ENCODE results near the gene VRTN. TPM values are rescaled to one million over a fixed set of nuclear protein-coding genes. Genes with fewer than 3 reads are reported as not detected.
A peak's percentile ranks its signal among the peaks of the same experiment; 100 is the strongest.

VRTN gene
- total RNA-seq, 2 donors from 2014 or later = 0.30 TPM; not detected in 1

DNA sequence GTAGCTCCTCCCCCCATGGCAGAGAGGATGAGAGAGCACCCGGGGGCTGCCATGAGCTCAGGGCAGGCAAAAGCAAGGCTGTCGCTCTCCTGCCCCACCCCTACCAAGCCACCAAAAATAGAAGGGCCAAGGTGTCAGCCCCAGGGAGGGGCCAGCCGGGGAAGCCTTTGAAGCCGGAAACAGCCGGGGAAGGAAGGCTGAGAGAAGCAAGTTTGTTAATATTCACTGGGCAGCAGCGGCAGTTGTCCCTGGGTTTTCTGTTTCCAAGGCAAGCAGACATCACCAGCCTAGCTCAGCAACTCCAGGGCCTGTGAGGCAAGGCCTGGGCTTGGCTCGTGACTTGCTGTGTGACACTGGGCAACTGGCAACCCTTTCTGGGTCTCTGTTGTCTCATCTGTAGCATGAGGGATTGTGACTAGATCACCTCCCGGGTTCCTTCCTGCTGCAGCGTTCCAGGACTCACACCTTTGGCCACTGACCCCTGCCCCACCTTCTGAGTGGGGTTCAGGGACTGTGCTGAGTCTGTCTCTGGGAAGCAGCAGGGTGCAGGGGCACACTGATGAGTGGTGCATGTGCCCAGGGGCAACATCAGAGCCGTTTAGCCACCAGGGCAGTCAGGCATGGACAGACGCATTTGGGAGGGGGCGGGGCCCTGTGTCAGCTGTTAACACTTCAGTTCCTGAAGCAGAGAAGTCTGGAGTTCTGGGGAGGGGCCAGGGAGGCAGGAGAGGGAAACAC is 53.4 kb downstream of the VRTN start:
- Histone ChIP-seq H3K4me1 (no peaks in the 10 kb centered on the region), H3K4me3 (no peak overlapping the region), H3K36me3 (no peaks in the 10 kb centered on the region), H3K27me3 (no peaks in the 10 kb centered on the region), H3K9me3 (no peaks in the 10 kb centered on the region), H3K9ac (ENCODE audit: low read depth in 2 of 2, low read length in 2 of 2) (peak overlapping the region; percentile 23 to 26), H3K27ac (no peak overlapping the region)
- DNase-seq = peak; percentile 38
- intact Hi-C loops (cut with DNase I) = no loop called here
- TF ChIP-seq, protein P1, sequence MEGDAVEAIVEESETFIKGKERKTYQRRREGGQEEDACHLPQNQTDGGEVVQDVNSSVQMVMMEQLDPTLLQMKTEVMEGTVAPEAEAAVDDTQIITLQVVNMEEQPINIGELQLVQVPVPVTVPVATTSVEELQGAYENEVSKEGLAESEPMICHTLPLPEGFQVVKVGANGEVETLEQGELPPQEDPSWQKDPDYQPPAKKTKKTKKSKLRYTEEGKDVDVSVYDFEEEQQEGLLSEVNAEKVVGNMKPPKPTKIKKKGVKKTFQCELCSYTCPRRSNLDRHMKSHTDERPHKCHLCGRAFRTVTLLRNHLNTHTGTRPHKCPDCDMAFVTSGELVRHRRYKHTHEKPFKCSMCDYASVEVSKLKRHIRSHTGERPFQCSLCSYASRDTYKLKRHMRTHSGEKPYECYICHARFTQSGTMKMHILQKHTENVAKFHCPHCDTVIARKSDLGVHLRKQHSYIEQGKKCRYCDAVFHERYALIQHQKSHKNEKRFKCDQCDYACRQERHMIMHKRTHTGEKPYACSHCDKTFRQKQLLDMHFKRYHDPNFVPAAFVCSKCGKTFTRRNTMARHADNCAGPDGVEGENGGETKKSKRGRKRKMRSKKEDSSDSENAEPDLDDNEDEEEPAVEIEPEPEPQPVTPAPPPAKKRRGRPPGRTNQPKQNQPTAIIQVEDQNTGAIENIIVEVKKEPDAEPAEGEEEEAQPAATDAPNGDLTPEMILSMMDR (IDR thresholded peaks at IDR 0.05) = no peak

DNA sequence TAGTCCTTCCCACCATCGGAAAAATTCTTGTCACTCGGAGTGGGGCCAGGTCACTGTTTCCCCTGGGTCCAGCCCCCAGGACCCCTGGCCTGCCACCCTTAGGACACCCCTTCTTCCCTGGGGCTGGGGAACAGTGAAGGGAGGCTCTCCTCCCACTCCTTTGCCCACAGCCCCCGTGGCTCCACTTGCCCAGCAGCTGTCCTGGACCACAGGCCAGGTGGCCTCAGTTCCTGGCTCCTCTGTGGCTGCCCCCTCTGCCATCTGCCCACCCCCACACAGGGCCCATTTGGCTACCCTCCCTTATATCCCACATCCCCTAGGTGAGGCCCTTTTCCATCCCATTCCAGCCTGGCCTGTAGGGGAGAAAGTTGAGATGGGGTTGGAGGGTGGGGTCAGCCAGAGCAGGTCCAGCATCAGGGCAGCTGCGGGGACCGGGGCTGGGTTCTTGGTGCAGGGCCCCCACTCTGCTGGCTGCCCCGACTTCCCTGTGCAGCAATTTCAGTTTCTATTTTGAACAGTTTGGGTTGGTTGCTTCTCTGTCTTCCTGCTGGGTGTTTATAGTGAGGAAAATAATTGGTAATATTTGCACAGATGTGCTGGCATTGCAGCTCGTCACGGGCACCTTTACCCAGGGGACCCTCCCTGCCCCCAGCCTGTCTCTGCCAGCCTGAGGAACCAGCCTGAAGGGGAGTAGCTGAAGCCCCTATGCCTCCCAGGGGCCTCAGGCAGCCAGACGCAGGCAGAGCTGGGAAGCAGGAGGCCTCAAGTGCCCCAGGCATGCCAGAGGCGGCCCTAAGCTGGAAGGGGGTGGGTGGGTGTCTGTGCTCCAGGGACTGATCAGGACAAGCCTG is 54.4 kb downstream of the VRTN start:
- no peaks in the 10 kb centered on the region for H3K36me3 ChIP-seq
- no peak overlapping the region for H3K9ac ChIP-seq (ENCODE audit: low read depth in 2 of 2, low read length in 2 of 2)
- intact Hi-C loops (cut with DNase I) = no loop called here
- TF ChIP-seq, protein P1 (IDR thresholded peaks at IDR 0.05) = no peak
- no peak overlapping the region for H3K4me3 ChIP-seq
- H3K27ac ChIP-seq = no peak overlapping the region
- no peaks in the 10 kb centered on the region for H3K4me1 ChIP-seq
- DNase-seq = no peak
- H3K27me3 ChIP-seq = no peaks in the 10 kb centered on the region
- H3K9me3 ChIP-seq = no peaks in the 10 kb centered on the region

DNA sequence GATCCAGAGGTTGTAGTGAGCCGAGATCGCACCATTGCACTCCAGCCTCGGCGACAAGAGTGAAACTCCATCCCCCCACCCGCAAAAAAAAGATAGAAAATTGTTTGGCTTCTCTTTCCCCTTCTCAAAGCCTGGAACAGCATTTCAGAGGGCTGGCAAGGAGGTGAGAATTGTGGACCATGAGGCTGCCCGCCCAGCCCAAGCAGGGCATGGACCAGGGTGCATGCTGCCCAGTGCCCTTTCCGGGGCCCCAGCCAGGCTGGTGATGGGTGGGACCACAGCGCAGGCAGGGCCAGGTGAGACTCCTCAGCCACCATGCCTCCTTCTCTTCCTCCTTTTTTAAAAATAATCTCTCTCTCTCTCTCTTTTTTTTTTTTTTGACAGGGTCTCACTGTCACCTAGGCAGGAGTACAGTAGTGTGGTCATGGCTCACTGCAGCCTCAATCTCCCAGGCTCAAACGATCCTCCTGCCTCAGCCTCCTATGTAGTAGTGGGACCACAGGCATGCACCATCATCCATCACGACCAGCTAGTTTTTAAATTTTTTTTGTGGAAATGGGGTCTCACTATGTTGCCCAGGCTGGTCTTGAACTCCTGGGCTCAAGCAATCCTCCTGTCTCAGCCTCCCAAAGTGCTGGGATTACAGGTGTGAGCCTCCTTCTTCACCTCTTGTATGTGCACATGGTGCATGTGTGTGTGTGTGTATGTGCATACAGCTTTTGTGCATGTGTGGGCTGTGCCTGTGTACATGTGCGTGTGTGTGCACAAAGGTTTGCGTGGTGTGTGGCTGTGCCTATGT is 55.5 kb downstream of the VRTN start:
- H3K9me3 ChIP-seq = no peaks in the 10 kb centered on the region
- DNase-seq = no peak
- H3K4me3 ChIP-seq = no peak overlapping the region
- TF ChIP-seq, protein P1 (IDR thresholded peaks at IDR 0.05) = no peak
- H3K4me1 ChIP-seq = no peaks in the 10 kb centered on the region
- no peak overlapping the region for H3K27ac ChIP-seq
- no peak overlapping the region for H3K9ac ChIP-seq (ENCODE audit: low read depth in 2 of 2, low read length in 2 of 2)
- intact Hi-C loops (cut with DNase I) = no loop called here
- H3K36me3 ChIP-seq = no peaks in the 10 kb centered on the region
- no peaks in the 10 kb centered on the region for H3K27me3 ChIP-seq

DNA sequence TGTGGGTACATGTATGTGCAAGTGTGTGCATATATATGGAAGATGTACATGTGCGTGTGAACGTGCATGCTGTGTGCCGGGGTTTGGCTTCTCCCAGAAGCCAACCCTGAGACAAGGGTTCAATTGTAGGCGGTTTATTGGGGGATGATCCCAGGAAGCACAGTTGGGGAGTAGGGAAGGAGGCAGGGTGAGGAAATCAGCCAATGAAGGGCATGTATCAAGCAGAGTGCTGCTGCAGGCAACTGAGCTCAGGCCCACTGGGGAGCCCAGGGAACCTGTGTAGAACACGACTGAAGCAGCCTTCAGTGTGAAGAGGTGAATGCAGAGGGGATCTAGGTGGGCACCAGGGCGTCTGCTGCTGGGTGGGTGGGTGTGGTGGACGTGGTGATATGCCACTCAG is 56.2 kb downstream of the VRTN start:
- Histone ChIP-seq H3K27me3 (no peaks in the 10 kb centered on the region), H3K36me3 (no peaks in the 10 kb centered on the region), H3K9ac (ENCODE audit: low read depth in 2 of 2, low read length in 2 of 2) (no peak overlapping the region), H3K4me1 (no peaks in the 10 kb centered on the region), H3K9me3 (no peaks in the 10 kb centered on the region), H3K4me3 (no peak overlapping the region), H3K27ac (no peak overlapping the region)
- intact Hi-C loops (cut with DNase I) = no loop called here
- TF ChIP-seq, protein P1 (IDR thresholded peaks at IDR 0.05) = no peak
- DNase-seq = no peak

DNA sequence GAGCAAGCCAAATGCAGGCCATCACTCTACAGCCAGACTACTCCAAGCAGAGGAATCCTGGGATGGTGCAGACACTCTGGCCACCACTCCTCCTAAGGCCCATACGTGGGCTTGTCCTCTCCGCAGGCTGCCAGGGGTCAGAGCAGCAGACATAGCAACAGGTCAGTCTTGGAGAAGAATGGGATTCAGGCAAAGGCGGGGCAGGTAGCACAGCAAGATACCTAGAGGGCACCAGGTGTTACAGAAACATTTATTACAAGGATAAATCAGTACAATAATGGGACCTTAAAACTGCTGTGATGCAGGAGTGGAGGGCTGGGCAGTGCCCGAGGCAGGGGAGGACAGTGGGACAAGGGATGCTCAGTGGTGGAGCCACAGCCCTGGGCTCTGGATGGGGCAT is 57.4 kb downstream of the VRTN start:
- H3K9me3 ChIP-seq = no peaks in the 10 kb centered on the region
- no peaks in the 10 kb centered on the region for H3K27me3 ChIP-seq
- no peaks in the 10 kb centered on the region for H3K4me1 ChIP-seq
- no peak overlapping the region for H3K27ac ChIP-seq
- TF ChIP-seq, protein P1 (IDR thresholded peaks at IDR 0.05) = no peak
- H3K4me3 ChIP-seq = no peak overlapping the region
- H3K9ac ChIP-seq (ENCODE audit: low read depth in 2 of 2, low read length in 2 of 2) = no peak overlapping the region
- intact Hi-C loops (cut with DNase I) = no loop called here
- no peak for DNase-seq
- H3K36me3 ChIP-seq = no peaks in the 10 kb centered on the region

Data from colonic mucosa (tissue), 4 donors.